Left forelimb (tissue), 1 donor: Measurements from ENCODE around the gene STARD5.
"Not testable (repeated sequence)": the region's sequence is repeated elsewhere in the genome, so short reads cannot be mapped to it uniquely, and the experiment has no call there.

Experiments
- DNase-seq: peaks from one replicate; pipeline ENCODE4 v3.0.0-alpha.2; 2018; ENCODE audit warnings: low spot score

STARD5 gene

DNA sequence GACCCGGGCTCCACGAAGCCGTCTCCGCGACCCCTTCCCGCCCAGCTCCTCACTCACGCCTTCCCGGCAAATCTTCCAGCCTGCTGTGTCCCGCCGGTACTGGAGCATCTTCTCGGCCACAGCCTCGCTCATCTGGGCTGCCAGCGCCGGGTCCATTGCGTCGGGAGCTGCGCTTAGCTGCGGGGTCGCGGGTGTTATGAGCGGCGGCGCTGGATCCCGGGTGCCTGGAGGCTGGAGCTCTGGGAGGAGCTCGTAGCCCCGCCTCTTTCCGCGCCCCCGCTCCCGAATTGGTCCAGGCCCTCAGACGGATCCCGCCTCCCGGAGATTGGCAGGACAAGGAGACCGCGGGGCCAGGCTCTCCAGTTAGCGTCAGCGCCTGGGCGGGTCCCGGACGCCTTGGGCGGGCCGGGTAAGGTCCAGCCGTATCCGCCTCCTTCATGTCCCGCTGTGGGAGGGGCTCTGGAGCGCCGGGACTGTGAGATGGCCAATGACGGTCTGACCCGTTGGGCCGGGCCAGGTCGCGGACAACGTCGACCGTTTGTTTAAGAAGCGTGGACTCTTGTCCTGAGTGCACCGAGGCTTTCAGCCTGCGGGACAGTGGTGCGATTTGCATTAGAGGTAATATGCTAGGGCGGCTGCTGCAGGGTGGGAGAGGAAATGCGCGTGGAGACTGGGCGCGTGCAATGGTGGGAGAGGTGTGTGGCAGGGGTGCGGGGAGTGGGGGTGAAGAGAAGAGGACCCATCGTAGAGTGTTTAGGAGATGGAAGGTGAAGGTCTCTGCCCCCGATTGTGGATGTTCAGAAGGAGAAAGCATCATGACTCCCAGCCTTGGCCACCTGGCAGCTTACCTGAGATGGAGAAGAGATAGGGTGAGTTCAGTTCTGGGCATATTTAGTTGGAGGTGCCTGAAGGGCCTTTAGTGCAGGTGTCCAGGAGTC lies at the start of gene STARD5:
Gene STARD5 (minus strand): TSS at position 198 of the 938 bp plus-strand sequence. CDS start 42 bp downstream, at position 156.
- peak; percentile 98 for DNase-seq

DNA sequence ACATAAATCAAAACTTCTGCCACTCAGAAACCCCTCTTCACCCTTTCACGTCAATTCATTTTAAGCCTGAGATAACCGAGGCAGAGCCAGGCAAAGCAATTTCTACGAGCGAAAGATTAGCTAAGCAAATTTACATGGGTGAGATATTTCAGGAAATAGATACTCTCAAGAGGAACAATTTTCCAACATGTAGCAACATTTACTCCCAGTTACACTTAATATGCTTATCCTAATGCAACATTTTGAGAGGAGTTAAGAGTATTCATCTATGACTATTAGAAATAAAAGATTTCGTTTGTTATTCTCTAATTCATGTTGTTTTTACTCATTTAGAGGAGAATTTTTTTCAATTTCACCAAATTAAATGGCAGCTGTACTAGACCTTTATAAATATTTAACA lies 49.2 kb upstream of the STARD5 start:
- no peak for DNase-seq

DNA sequence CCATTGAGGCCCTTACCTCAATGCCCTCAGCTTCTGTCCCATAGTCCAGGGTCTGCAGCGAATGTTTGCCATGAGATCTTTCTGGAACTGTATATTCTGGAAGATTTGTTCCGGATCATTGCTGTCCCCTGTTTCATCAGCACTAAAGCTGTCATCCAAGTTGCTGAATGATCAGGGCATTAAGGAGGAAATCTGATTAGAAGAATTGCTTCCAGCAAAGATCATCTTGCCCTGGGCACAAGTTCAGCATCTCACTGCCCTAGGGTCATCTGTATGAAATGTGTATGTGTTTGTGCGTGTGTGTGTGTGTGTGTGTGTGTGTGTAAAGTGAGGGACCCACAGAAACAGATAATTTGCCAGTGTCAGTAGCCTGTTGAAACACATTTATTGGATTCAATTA lies 48.6 kb upstream of the STARD5 start:
- DNase-seq = no peak

DNA sequence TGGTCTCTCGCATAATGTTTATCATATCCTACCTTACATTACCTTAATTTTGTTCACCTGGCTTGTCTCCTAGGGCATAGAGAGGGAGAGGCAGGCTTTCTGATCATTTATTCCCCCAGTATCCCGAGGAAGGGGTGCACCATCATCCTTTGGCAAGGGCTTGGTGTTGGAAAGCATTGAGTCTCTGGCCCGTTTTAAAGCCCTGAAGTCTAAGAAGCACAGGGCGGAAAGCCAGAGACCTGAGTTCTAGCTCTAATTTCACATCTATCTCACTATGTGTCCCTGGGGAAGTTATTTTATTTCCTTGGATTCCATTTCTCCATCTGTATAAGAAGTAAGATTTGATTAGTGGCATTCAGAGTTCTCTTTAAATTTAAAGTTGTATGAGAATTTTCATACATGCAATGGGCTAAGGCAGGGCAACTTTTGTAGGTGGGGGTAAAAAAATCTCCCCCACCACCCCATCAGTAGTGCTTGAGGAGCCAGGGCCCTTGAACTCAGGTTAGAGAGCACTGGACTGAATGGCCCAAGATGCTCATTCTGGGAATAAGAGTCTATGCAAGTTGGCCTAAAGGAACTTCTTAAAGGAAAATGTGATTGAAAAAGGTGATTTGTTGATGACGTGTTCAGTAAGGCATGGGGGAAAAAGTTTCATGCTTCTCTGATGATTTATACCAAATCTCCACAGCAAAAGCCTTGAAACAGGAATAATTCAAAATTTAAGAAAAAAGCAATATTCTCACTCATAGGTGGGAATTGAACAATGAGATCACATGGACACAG lies 40.0 kb upstream of the STARD5 start:
- no peak for DNase-seq

- DNase-seq = no peak
These were observed 39.3 kb upstream of the STARD5 start for GRCh38 chr15:81363276-81363675.

GRCh38 chr15:81362790-81363189 lies 38.8 kb upstream of the STARD5 start:
- DNase-seq = no peak

GRCh38 chr15:81361891-81362290 lies 38.0 kb upstream of the STARD5 start:
- no peak for DNase-seq

DNA sequence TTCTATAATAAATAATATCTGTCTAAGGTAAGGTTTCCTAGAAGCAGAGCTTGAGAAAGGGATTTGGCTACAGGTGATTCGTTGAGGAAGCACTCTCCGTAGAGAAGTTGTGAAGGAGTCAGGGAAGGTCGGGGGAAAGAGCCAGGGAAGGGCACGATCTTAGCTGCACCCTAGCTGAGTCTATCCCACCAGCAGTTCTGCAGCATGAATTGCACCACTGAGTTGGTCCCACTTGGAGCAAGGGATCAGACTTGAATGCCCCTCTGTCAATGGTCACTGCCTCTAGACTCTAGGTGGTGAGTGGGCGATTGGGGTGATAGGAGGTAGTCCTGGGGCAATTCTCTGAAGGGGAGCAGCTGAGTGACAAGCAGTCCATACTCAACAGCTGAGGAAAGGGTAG lies 36.5 kb upstream of the STARD5 start:
- DNase-seq = no peak

DNA sequence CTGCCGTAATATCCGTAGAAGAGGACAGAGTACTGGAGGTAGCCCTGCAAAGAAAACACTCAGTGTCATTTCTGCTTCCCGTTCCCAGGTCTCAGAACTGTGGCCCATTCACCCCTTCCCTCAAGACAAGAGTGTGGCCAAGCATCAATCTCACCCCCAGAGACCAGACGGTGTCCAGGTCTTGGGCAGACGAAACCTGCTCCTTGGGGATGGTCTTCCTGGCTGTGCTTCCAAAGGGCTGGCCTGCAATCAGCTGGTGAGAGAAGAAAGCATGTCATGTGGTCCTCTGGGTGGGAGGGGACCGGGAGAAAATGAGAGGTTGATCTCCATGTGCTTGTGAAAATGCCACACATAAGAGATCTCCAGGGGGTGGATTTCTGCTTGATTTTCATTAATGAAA lies 34.3 kb upstream of the STARD5 start:
- no peak for DNase-seq

GRCh38 chr15:81357180-81357686 lies 33.3 kb upstream of the STARD5 start:
- DNase-seq = no peak

- no peak for DNase-seq
These were observed 32.3 kb upstream of the STARD5 start for GRCh38 chr15:81356252-81356651.

DNA sequence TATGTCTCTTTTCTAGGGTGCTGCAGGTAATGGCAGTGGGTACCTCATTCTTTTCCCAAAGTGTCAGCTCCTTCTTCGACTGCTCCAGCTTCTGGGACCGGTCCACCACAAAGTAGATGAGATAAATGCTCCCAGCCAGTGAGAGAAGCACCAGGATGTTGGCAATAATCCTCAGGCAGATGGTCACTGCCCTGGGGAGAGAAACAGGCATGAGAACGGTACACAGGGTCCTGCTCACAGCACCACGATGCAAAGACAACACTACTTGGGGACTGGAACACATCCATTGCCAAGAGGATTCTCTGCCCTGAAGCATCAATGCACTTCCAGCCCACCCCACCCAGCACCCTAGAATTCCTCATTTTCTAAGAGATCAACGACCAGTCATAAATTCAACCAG lies 27.7 kb upstream of the STARD5 start:
- no peak for DNase-seq

- DNase-seq = no peak
These were observed 25.3 kb upstream of the STARD5 start for GRCh38 chr15:81349271-81349670.

DNA sequence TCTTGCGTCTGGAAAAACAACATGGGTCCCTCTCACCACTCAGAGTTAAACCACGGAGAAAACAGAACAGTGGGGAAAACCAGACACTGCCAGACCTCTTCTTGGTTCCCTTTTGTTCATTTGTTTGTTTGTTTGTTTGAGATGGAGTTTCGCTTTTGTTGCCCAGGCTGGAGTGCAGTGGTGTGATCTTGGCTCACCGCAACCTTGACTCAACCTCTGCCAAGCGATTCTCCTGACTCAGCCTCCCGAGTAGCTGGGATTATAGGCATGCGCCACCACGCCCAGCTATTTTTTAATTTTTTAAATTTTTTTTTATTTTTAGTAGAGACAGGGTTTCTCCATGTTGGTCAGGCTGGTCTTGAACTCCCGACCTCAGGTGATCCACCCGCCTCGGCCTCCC lies 24.8 kb upstream of the STARD5 start:
- not testable (repeated sequence) for DNase-seq

DNA sequence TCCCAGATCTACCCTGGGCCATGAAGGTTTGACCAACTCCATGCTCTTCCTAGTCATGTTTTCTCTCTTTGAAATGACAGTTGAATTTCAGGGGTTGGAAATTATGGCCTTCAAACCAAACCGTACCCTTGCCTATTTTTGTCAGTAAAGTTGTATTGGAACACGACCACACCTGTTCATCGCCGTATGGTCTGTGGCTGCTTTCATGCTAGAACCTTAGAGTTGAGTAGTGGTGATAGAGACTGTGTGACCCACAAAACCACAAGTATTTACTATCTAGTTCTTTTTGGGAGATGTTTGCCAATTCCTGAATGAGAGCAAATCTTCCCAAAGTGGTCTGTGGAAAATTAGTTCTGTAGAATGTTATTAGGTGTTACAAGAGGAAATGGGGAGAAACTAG lies 24.0 kb upstream of the STARD5 start:
- DNase-seq = no peak

DNA sequence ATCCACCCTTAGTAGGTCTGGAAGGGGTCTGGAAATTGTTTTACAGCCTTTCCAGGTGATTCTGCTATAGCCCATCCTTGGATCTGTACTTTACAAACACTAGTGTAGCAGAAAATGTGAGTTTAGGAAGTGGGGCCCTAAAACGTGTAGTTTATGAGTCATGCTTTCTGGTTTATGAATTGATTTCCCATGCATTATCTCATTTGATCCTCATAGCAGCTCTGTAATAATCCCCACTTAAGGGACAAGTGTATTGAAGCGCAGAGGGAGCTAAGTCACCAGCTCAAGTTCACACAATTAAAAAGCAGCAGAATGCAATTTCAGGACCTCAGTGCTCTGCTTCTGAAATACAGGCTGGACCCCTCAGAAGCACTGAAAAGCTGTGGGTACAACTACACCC lies 22.7 kb upstream of the STARD5 start:
- DNase-seq = no peak

DNA sequence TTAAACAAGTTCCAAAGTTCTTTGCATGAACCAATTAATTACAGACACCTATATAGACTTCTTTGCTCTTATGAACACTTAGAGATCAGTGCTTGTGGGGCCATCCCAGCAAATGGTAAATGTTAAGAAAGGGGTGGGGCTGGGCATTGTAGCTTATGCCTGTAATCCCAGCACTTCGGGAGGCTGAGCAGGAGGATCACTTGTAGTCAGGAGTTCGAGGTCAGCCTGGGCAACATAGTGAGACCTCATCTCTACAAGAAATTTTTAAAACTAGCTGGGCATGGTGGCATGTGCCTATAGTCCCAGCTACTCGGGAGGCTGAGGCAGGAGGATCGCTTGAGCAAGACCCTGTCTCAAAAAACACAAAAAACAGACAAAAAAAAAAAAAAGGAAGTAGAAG lies 19.4 kb upstream of the STARD5 start:
- no peak for DNase-seq

DNA sequence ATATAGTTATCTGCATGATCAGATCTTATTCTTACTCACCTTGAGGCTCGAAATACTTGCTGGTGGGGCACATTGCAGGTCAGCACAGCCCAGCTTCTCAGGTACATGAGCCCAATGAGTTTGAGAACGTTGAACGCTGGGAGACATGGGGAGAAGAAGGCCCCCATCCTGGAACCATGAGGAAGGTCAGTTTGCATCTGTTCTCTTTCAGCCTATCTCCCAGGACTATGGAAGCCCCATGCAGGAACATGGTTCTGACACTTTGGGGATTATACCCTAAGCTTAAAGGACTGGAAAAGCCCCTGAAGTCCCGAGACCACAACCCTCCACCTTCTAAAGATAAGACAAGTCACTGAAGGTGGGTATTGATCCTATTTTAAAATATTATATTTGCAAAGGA lies 17.4 kb upstream of the STARD5 start:
- DNase-seq = no peak

DNA sequence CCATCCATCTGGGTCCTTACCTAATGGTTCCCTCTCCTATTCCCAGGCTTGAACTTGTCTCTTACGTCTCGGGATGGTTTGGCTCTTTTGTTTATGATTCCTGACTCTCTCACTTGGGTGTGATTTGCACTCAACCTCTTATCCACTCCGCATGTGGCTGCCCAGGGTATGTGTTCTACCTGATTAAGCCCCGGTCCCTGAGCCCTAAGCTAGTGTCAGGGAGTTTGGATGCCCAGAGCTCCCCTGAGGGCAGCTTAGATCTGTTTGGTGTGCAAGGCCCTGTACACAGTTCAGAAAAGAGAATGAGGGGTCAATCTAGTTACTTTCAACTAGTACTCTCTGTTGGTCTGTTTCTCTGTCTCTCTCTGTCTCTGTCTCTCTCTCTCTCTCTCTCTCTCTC lies 15.9 kb upstream of the STARD5 start:
- no peak for DNase-seq

- DNase-seq = no peak
These were observed 15.4 kb upstream of the STARD5 start for GRCh38 chr15:81339321-81339720.

DNA sequence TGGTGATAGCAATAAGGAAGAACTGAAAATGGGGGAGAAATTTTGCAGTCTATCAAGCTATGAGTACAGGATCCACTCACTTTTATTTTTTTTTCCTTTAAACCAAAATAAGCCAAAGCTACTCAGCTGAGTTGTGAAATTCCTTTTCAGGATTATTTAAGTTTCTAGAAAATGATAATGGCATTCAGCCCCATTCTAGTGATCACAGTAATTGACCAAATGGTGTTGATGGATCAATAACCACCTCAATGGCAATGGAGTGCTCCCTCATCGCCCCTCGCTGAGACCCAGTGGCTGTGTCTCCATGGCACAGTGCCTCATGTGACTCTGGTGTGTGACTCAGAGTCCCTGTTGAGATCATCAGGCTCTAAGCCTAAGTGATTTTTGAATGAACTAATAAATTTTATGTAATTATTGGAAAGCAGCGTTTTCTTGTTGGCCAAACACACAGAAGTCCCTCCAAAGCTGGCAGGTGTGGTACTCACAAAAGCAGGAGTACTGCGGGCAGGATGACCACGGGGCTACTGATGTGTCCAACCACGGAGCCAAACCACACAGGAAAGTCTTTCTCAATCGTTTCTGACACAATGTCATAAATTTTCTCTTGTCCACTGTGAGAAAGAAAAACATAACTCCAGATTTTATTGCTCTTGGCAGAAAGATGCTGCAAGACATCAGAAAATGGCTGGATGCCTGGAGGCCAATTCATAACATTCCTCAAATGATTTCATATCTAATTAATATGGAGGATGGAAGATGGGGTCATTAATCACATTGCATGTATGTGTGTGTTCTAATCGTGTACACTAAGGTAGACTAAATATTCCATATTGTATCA lies 14.4 kb upstream of the STARD5 start:
- no peak for DNase-seq

GRCh38 chr15:81337713-81338157 lies 13.8 kb upstream of the STARD5 start:
- DNase-seq = no peak
